ENCODE data around the gene VPS13D.

Gene VPS13D

DNA sequence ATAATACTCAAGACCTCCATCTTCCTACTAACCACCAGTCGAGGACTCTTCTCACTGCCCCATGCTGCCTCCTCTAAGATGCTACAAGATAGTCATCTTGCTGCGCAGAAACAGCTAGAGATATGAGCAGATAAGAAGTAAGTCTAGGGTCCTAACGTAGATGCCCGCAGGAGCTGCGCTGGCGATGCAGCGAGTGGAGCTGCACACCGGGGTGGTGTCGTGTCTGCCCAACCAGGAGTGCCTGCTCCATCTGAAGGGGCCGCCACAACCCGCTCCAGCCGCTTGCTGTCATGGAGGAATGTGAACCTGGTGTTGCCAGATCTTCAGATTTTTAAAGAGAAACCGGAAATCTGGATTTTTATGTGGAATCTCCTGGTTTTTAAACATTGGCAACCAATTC is 175.1 kb downstream of the VPS13D start:
- H3K4me1 Mint-ChIP-seq, result no peaks in the 10 kb centered on the region
- DNase-seq (ENCODE audit: low spot score in 2 of 2) (no peak), ATAC-seq (replicated peaks; ENCODE audit: extremely low read depth, poor library complexity, severe bottlenecking) (no peak)
- no peaks in the 10 kb centered on the region for H3K27me3 Mint-ChIP-seq
- peaks cover 4% of the 10 kb centered on the region for H3K9me3 Mint-ChIP-seq
- peaks cover 31% of the 10 kb centered on the region for H3K36me3 Mint-ChIP-seq (ENCODE audit: insufficient read depth)
- no peak overlapping the region for H3K4me3 Mint-ChIP-seq
- H3K27ac Mint-ChIP-seq (ENCODE audit: low read depth), result no peak overlapping the region

DNA sequence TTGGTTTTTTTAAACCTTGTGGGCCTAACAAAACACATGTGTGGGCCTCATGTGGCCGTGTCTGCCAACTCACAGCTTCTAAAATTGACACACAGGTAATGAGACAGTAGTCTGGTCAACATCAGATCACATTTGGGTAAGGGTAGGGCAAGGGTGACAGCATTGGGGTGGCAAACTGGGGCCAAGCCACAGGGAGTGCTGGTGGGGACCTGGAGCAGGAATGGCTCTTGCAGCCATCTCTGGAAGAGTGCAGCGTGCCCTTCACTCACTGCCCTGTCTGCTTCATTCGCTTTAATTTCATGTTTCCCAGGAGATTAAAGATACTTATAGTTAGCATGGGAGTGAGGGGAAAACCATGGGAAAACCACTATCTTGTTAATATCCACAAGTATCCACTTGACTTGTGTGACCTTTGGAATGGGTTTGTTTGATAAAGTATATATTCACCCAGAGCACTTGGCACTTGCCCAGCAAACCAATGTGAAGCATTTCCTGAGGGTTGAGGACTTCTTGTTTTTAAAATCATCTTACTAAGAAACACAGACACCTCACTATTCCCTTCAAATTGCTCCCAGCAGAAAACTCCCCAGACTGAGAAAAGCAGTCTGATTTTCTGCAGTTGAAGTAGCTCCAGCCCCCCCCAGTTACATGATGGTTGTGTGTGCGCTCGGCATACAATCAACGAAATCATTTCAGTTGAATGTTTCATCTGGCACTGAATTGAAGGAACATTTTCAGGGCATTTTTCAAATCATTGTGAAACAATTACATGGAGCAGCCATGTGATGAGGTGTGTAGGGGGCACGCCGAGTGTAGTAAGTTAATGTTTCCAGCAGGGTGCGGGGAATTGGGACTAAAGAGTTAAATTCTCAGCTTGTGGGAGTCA is 175.7 kb downstream of the VPS13D start:
- ATAC-seq (replicated peaks; ENCODE audit: extremely low read depth, poor library complexity, severe bottlenecking) (no peak), DNase-seq (ENCODE audit: low spot score in 2 of 2) (no peak)
- Mint-ChIP-seq H3K4me3 (no peak overlapping the region), H3K4me1 (no peaks in the 10 kb centered on the region), H3K36me3 (ENCODE audit: insufficient read depth) (peaks cover 28% of the 10 kb centered on the region), H3K27ac (ENCODE audit: low read depth) (no peak overlapping the region), H3K9me3 (peaks cover 8% of the 10 kb centered on the region), H3K27me3 (no peaks in the 10 kb centered on the region)

DNA sequence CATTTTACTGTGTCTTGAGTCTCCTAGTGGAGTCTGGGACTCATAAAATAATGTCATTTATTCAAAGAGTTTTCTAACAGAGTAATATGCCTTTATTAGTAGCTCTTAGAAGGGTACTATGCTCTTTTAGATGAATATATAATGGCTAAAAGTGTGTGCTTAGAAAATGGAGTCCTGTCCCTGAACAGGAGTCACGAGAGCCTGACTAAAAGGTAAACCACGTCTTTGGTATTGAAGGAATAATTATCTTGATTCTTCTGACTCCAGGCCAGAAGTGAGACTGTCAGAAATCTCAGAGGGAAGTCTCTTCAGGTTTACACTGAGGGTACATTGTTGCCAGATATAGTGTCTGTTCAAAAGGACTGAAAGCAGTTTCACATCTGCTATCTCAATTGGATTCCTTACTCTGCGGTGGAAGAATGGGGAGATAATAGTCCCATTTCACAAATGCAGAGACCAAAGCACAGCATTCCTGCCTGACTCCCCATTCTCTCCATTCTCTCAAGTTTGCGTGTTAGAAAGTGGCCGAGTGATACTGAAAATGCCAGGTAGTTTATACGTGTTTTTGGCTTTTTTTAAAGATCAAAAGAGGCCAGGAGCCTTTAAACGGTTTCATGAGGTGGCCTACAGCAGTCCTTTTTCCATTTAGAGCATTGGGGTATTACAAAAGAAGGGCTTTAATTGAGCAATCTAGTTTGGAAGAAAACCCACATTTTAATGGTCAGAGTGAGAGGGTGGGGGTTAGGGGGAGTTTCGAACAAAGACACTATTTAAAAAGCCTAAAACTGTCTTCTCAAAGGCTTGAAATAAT is 176.6 kb downstream of the VPS13D start:
- Mint-ChIP-seq H3K27me3 (no peaks in the 10 kb centered on the region), H3K36me3 (ENCODE audit: insufficient read depth) (peaks cover 27% of the 10 kb centered on the region), H3K9me3 (peaks cover 8% of the 10 kb centered on the region), H3K4me3 (no peak overlapping the region), H3K4me1 (no peaks in the 10 kb centered on the region), H3K27ac (ENCODE audit: low read depth) (no peak overlapping the region)
- no peak for ATAC-seq (replicated peaks; ENCODE audit: extremely low read depth, poor library complexity, severe bottlenecking)
- no peak for DNase-seq (ENCODE audit: low spot score in 2 of 2)

DNA sequence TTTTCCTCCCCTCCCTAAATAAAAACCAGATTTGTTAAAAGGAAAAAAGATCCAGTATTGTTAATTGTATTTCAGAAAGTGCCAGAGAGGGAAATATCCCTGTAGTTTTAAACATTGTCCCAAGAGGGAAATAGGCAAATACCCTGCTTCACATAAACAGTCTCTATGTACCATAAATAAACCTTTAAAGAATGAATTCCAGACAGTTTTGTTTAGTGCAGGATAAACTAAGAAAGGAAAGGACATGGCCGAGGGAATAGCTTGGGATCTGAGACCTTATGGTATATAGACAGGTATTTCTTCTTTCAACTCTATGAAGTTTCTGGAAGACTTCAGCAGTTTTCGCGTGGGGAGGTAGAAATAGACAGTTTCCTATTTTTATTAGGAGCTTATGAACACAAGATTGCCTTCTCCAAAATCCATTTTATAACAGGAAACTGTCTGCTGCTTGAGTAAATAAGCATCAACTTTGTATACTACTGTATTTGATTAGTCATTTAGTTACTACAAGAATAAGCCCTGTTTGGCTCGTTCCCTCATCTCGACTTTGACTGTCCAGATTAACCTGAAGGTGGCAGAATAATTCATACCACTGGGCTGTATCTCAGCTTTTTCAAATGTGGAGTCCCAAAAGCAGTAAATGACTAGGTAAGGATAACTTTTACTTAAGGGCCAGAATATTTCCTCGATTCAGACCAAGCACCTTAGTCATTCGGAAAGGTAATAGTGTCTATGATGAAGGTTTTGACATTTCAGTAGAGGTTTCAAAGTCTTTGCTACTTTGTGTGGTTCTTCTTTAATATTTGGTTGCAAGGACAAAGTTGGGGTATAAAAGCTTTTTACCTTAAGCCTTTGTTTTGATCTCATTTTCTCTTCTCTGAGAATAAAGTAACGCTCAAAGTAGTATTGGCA is 177.5 kb downstream of the VPS13D start:
- DNase-seq (ENCODE audit: low spot score in 2 of 2), result no peak
- H3K27me3 Mint-ChIP-seq, result no peaks in the 10 kb centered on the region

GRCh38 chr1:12407962-12408454 is 178.2 kb downstream of the VPS13D start:
- ATAC-seq (replicated peaks; ENCODE audit: extremely low read depth, poor library complexity, severe bottlenecking), result no peak

More for the DNA sequence above, 177.5 kb downstream of the VPS13D start:
- ATAC-seq (replicated peaks; ENCODE audit: extremely low read depth, poor library complexity, severe bottlenecking), result no peak
- Mint-ChIP-seq H3K9me3 (peaks cover 8% of the 10 kb centered on the region), H3K27ac (ENCODE audit: low read depth) (no peak overlapping the region), H3K4me3 (no peak overlapping the region), H3K36me3 (ENCODE audit: insufficient read depth) (peaks cover 24% of the 10 kb centered on the region), H3K4me1 (no peaks in the 10 kb centered on the region)

DNA sequence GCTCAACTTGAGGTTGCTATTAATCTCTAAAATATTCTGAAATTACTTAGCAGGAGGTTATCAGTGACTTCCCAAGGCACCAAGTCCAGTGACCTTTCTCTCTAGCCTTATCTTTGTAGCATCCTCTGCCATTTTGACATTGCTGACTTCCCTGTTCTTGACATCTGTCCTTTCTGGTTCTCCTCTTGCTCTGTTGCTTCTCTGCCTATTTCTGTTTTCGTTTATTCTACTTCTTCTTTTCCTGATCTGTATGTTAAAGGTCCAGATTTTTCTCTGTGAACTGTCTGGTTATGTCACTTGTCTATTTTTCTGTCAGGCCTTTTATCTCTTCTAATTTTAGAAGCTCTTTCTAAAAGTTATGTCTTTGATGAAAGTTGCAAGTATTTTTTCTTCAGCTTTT is 178.8 kb downstream of the VPS13D start:
- no peaks in the 10 kb centered on the region for H3K4me1 Mint-ChIP-seq
- DNase-seq (ENCODE audit: low spot score in 2 of 2) (no peak), ATAC-seq (replicated peaks; ENCODE audit: extremely low read depth, poor library complexity, severe bottlenecking) (no peak)
- H3K27me3 Mint-ChIP-seq, result no peaks in the 10 kb centered on the region
- H3K9me3 Mint-ChIP-seq, result peaks cover 8% of the 10 kb centered on the region
- H3K36me3 Mint-ChIP-seq (ENCODE audit: insufficient read depth), result peaks cover 20% of the 10 kb centered on the region
- H3K27ac Mint-ChIP-seq (ENCODE audit: low read depth), result no peak overlapping the region
- H3K4me3 Mint-ChIP-seq, result no peak overlapping the region

More at GRCh38 chr1:12407962-12408454, 178.2 kb downstream of the VPS13D start:
- Mint-ChIP-seq H3K27ac (ENCODE audit: low read depth) (no peak overlapping the region), H3K36me3 (ENCODE audit: insufficient read depth) (peaks cover 24% of the 10 kb centered on the region), H3K27me3 (no peaks in the 10 kb centered on the region), H3K4me1 (no peaks in the 10 kb centered on the region), H3K4me3 (no peak overlapping the region), H3K9me3 (peaks cover 8% of the 10 kb centered on the region)
- DNase-seq (ENCODE audit: low spot score in 2 of 2), result no peak

DNA sequence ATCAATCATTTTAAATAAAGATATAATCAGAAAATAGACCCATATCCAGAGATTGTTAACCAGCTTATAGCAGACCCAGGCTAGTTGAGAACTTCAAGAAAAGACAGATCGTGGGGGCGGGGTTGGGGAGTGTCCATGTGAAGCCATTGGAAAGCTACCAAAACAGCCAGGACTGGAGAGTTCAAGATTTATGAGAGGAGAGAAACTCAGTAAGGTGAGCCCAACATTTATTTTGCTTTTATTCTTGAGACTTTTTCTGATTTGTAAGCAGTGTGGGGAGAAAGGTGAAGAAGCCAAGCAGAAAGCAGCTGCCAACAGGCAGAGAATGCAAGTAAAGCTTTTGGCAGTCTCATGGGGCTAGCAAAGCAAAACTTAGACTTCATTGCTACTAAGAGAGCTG is 179.9 kb downstream of the VPS13D start:
- ATAC-seq (replicated peaks; ENCODE audit: extremely low read depth, poor library complexity, severe bottlenecking) (no peak), DNase-seq (ENCODE audit: low spot score in 2 of 2) (no peak)
- Mint-ChIP-seq H3K27ac (ENCODE audit: low read depth) (no peak overlapping the region), H3K27me3 (no peaks in the 10 kb centered on the region), H3K4me3 (no peak overlapping the region), H3K4me1 (peaks cover 6% of the 10 kb centered on the region), H3K36me3 (ENCODE audit: insufficient read depth) (peaks cover 13% of the 10 kb centered on the region), H3K9me3 (peaks cover 8% of the 10 kb centered on the region)

GRCh38 chr1:12410351-12410750 is 180.5 kb downstream of the VPS13D start:
- Mint-ChIP-seq H3K27me3 (no peaks in the 10 kb centered on the region), H3K4me3 (no peak overlapping the region), H3K27ac (ENCODE audit: low read depth) (no peak overlapping the region), H3K9me3 (peaks cover 8% of the 10 kb centered on the region), H3K36me3 (ENCODE audit: insufficient read depth) (peaks cover 10% of the 10 kb centered on the region), H3K4me1 (peaks cover 6% of the 10 kb centered on the region)
- no peak for ATAC-seq (replicated peaks; ENCODE audit: extremely low read depth, poor library complexity, severe bottlenecking)
- no peak for DNase-seq (ENCODE audit: low spot score in 2 of 2)

- no peak for ATAC-seq (replicated peaks; ENCODE audit: extremely low read depth, poor library complexity, severe bottlenecking)
- H3K27me3 Mint-ChIP-seq, result no peaks in the 10 kb centered on the region
- no peak overlapping the region for H3K4me3 Mint-ChIP-seq
- H3K27ac Mint-ChIP-seq (ENCODE audit: low read depth), result peak overlapping the region; percentile 64
- H3K36me3 Mint-ChIP-seq (ENCODE audit: insufficient read depth), result peaks cover 10% of the 10 kb centered on the region
- DNase-seq (ENCODE audit: low spot score in 2 of 2), result no peak
- H3K9me3 Mint-ChIP-seq, result peaks cover 8% of the 10 kb centered on the region
- peaks cover 6% of the 10 kb centered on the region for H3K4me1 Mint-ChIP-seq
Measured at GRCh38 chr1:12411098-12411497, 181.3 kb downstream of the VPS13D start.

- Mint-ChIP-seq H3K36me3 (ENCODE audit: insufficient read depth) (peaks cover 15% of the 10 kb centered on the region), H3K27me3 (no peaks in the 10 kb centered on the region), H3K4me1 (peaks cover 6% of the 10 kb centered on the region), H3K4me3 (no peak overlapping the region), H3K27ac (ENCODE audit: low read depth) (no peak overlapping the region), H3K9me3 (peaks cover 8% of the 10 kb centered on the region)
- DNase-seq (ENCODE audit: low spot score in 2 of 2) (no peak), ATAC-seq (replicated peaks; ENCODE audit: extremely low read depth, poor library complexity, severe bottlenecking) (no peak)
Measured at GRCh38 chr1:12411747-12412146, 181.9 kb downstream of the VPS13D start.

DNA sequence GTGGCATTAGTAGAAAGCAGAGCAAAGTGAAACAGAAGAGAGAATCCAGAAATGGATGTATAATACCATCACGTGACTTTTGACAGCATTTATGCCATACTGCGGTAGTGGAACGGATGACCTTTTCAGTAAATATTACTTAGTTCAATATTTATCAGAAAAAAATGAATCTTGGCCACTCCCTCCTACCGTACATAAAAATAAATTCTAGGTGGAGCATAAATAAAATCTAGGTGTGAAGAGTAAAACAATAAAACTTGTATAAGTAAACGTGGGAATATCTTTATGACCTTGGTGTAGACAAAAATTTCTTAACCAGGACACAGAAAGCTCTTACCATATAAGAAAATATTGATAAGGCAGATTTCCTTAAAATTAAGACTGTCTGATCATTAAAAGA is 182.6 kb downstream of the VPS13D start:
- H3K4me1 Mint-ChIP-seq, result peaks cover 6% of the 10 kb centered on the region
- DNase-seq (ENCODE audit: low spot score in 2 of 2) (no peak), ATAC-seq (replicated peaks; ENCODE audit: extremely low read depth, poor library complexity, severe bottlenecking) (no peak)
- H3K4me3 Mint-ChIP-seq, result no peak overlapping the region
- no peaks in the 10 kb centered on the region for H3K27me3 Mint-ChIP-seq
- peaks cover 19% of the 10 kb centered on the region for H3K36me3 Mint-ChIP-seq (ENCODE audit: insufficient read depth)
- H3K27ac Mint-ChIP-seq (ENCODE audit: low read depth), result no peak overlapping the region
- peaks cover 8% of the 10 kb centered on the region for H3K9me3 Mint-ChIP-seq
